ENCODE results near the gene CTNNBL1. TPM values are rescaled to one million over a fixed set of nuclear protein-coding genes. Genes with fewer than 3 reads are reported as not detected.

CTNNBL1 gene
- total RNA-seq, 4 donors from 2014 or later: 40.4 to 54.3 (median 44.7) TPM

GRCh38 chr20:37885042-37885441, 191.2 kb downstream of the CTNNBL1 start:
- no peaks in the 10 kb centered on the region for H3K9me3 ChIP-seq
- no peak for DNase-seq (ENCODE audit: extremely low spot score)
- 96% methylated on average over 8 of the region's 8 CpGs for WGBS
- peaks cover 5 to 16% (median 7%) of the 10 kb centered on the region in 4 donors for H3K4me1 ChIP-seq
- no peak overlapping the region for H3K27ac ChIP-seq (replicated peaks in 1 of 4)
- intact Hi-C loops (cut with DNase I): no loop called here
- no peaks in the 10 kb centered on the region for H3K36me3 ChIP-seq
- peaks cover 0 to 4% (median 0%) of the 10 kb centered on the region in 4 donors for H3K27me3 ChIP-seq
- no peak overlapping the region for H3K4me3 ChIP-seq
- TF ChIP-seq POLR2A (IDR thresholded peaks at IDR 0.05; ENCODE audit: low read depth): no peak
- no peak for TF ChIP-seq POLR2AphosphoS5 (IDR thresholded peaks at IDR 0.05)
- no peak for TF ChIP-seq EP300 (IDR thresholded peaks at IDR 0.05)
- no peak for TF ChIP-seq CTCF (IDR thresholded peaks at IDR 0.05)

- intact Hi-C loops (cut with DNase I): no loop called here
- no peak overlapping the region for H3K4me3 ChIP-seq
- TF ChIP-seq POLR2AphosphoS5 (IDR thresholded peaks at IDR 0.05) (no peak), EP300 (IDR thresholded peaks at IDR 0.05) (no peak), CTCF (IDR thresholded peaks at IDR 0.05) (no peak), POLR2A (IDR thresholded peaks at IDR 0.05; ENCODE audit: low read depth) (no peak)
- H3K4me1 ChIP-seq: peaks cover 2 to 13% (median 4%) of the 10 kb centered on the region in 4 donors
- H3K27ac ChIP-seq (replicated peaks in 1 of 4): no peak overlapping the region
- H3K36me3 ChIP-seq: no peaks in the 10 kb centered on the region
- no peaks in the 10 kb centered on the region for H3K9me3 ChIP-seq
- H3K27me3 ChIP-seq: peaks cover 0 to 4% (median 0%) of the 10 kb centered on the region in 4 donors
- DNase-seq (ENCODE audit: extremely low spot score): no peak
- WGBS: 61% methylated on average over 31 of the region's 32 CpGs
Measured at GRCh38 chr20:37885593-37886503, 192.0 kb downstream of the CTNNBL1 start.

- Histone ChIP-seq H3K4me1 (peaks cover 0 to 3% (median 0%) of the 10 kb centered on the region in 4 donors), H3K27ac (replicated peaks in 1 of 4) (no peak overlapping the region), H3K9me3 (no peaks in the 10 kb centered on the region), H3K4me3 (no peak overlapping the region), H3K36me3 (no peaks in the 10 kb centered on the region), H3K27me3 (peaks cover 0 to 4% (median 0%) of the 10 kb centered on the region in 4 donors)
- no peak for TF ChIP-seq POLR2A (IDR thresholded peaks at IDR 0.05; ENCODE audit: low read depth)
- no peak for TF ChIP-seq POLR2AphosphoS5 (IDR thresholded peaks at IDR 0.05)
- no peak for TF ChIP-seq EP300 (IDR thresholded peaks at IDR 0.05)
- TF ChIP-seq CTCF (IDR thresholded peaks at IDR 0.05): no peak
- intact Hi-C loops (cut with DNase I): no loop called here
- DNase-seq (ENCODE audit: extremely low spot score): no peak
- WGBS: 73% methylated on average over 3 of the region's 4 CpGs
Measured at GRCh38 chr20:37886851-37887297, 193.0 kb downstream of the CTNNBL1 start.

- H3K9me3 ChIP-seq: no peaks in the 10 kb centered on the region
- intact Hi-C loops (cut with DNase I): no loop called here
- no peaks in the 10 kb centered on the region for H3K4me1 ChIP-seq
- no peak overlapping the region for H3K27ac ChIP-seq (replicated peaks in 1 of 4)
- WGBS: 91% methylated on average over 9 of the region's 10 CpGs
- H3K36me3 ChIP-seq: no peaks in the 10 kb centered on the region
- no peak overlapping the region for H3K4me3 ChIP-seq
- no peak for TF ChIP-seq EP300 (IDR thresholded peaks at IDR 0.05)
- TF ChIP-seq POLR2AphosphoS5 (IDR thresholded peaks at IDR 0.05): no peak
- TF ChIP-seq POLR2A (IDR thresholded peaks at IDR 0.05; ENCODE audit: low read depth): no peak
- no peak for TF ChIP-seq CTCF (IDR thresholded peaks at IDR 0.05)
- no peak for DNase-seq (ENCODE audit: extremely low spot score)
- peaks cover 0 to 4% (median 0%) of the 10 kb centered on the region in 4 donors for H3K27me3 ChIP-seq
Measured at GRCh38 chr20:37888641-37889040, 194.8 kb downstream of the CTNNBL1 start.

All from esophagus muscularis mucosa (tissue), 4 donors.